A549 (cell line): ENCODE measurements around the gene PFDN6.
"Not testable (repeated sequence)": the region's sequence is repeated elsewhere in the genome, so short reads cannot be mapped to it uniquely, and the experiment has no call there.

ENCODE experiments used
- BHLHE40 ChIP-seq: IDR thresholded peaks from 2 replicates; pipeline ENCODE4 v1.6.1; 2012; ENCODE audit warnings: low read depth, low read length, inconsistent platforms
- RFX5 ChIP-seq: fragments of 450-650 bp; IDR thresholded peaks from 2 replicates; pipeline ENCODE4 v1.7.1; 2014; ENCODE audit warnings: antibody characterized with exemption, mild to moderate bottlenecking, moderate library complexity
- TF ChIP-seq, protein P1 (sequence below): fragments of >200 bp; sonication (Bioruptor Twin); formaldehyde crosslinking; IDR thresholded peaks from 3 replicates; pipeline ENCODE4 v1.5.1; 2016

GRCh38 chr6:33275795-33276580 lies 13.4 kb upstream of the PFDN6 start:
- TF ChIP-seq, protein P1, sequence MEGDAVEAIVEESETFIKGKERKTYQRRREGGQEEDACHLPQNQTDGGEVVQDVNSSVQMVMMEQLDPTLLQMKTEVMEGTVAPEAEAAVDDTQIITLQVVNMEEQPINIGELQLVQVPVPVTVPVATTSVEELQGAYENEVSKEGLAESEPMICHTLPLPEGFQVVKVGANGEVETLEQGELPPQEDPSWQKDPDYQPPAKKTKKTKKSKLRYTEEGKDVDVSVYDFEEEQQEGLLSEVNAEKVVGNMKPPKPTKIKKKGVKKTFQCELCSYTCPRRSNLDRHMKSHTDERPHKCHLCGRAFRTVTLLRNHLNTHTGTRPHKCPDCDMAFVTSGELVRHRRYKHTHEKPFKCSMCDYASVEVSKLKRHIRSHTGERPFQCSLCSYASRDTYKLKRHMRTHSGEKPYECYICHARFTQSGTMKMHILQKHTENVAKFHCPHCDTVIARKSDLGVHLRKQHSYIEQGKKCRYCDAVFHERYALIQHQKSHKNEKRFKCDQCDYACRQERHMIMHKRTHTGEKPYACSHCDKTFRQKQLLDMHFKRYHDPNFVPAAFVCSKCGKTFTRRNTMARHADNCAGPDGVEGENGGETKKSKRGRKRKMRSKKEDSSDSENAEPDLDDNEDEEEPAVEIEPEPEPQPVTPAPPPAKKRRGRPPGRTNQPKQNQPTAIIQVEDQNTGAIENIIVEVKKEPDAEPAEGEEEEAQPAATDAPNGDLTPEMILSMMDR: not testable (repeated sequence)
- TF ChIP-seq BHLHE40, RFX5: not testable (repeated sequence)
